Testis (tissue), 2 donors: ENCODE results near the gene POU6F2.

ENCODE experiments used
- POLR2A ChIP-seq: fragments of 450-650 bp; IDR thresholded peaks from one replicate; pipeline ENCODE4 v1.6.1; 2017; ENCODE audit warnings: antibody characterized with exemption, mild to moderate bottlenecking, moderate library complexity
- TF ChIP-seq, protein P1 (sequence below), 3 experiments: fragments of 450-650 bp in 2 of 3; fragments of 200-600 bp in 1 of 3; sonication (generic) in 1 of 3; IDR thresholded peaks; one replicate each; pipeline ENCODE4 v1.5.1; 2016 to 2019; ENCODE audit warnings: antibody characterized with exemption in 3 of 3, mild to moderate bottlenecking in 2 of 3, moderate library complexity in 1 of 3

DNA sequence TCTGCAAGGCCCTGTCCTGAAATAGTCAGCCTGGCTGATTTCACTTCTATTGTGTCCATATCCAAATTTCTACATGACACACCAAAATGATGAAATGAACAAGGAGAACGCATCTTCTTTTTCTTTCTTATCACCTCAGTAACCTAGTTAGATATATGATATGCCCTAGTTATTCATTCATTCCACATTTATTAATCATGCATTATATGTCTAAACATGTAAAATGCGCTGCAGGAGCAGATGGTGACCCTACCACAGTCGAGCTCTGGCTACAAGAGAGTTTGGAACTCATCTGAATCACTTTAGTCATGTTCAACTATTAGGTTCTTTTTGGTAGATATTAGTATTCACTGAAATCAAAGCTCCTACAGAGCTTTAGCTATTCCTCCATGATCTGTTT lies 36.9 kb upstream of the POU6F2 start:
- no peak for TF ChIP-seq POLR2A
- TF ChIP-seq, protein P1, sequence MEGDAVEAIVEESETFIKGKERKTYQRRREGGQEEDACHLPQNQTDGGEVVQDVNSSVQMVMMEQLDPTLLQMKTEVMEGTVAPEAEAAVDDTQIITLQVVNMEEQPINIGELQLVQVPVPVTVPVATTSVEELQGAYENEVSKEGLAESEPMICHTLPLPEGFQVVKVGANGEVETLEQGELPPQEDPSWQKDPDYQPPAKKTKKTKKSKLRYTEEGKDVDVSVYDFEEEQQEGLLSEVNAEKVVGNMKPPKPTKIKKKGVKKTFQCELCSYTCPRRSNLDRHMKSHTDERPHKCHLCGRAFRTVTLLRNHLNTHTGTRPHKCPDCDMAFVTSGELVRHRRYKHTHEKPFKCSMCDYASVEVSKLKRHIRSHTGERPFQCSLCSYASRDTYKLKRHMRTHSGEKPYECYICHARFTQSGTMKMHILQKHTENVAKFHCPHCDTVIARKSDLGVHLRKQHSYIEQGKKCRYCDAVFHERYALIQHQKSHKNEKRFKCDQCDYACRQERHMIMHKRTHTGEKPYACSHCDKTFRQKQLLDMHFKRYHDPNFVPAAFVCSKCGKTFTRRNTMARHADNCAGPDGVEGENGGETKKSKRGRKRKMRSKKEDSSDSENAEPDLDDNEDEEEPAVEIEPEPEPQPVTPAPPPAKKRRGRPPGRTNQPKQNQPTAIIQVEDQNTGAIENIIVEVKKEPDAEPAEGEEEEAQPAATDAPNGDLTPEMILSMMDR (IDR thresholded peaks at IDR 0.05), result no peak
